B cell (primary cell): Measurements from ENCODE around the gene GRAMD2A. TPM values are rescaled to one million over a fixed set of nuclear protein-coding genes. Genes with fewer than 3 reads are reported as not detected.

Experiments used
- ATAC-seq: fragments of 200-7000 bp; cut with Tn5 transposase; one replicate; pipeline ENCODE4 v1.10.0; 2021; ENCODE audit warnings: low read depth, mild to moderate bottlenecking, moderate number of reproducible peaks, moderate library complexity
- CTCF ChIA-PET: fragments of 350-600 bp; sonication (Branson Sonifier 250); formaldehyde crosslinking; loops from one replicate; lab custom pipeline; 2021; ENCODE audit warnings: antibody characterized with exemption, inconsistent platforms; lab: Charles Lee
- POLR2A ChIA-PET: fragments of 350-600 bp; sonication (Branson Sonifier 250); formaldehyde crosslinking; loops from one replicate; lab custom pipeline; 2021; ENCODE audit warnings: antibody characterized with exemption; lab: Charles Lee
- DNase-seq: peaks from one replicate; pipeline ENCODE4 v3.0.0; 2013
- H2AFZ ChIP-seq: 2 replicates; pipeline ENCODE4 v1.6.1; 2012; ENCODE audit warnings: mild to moderate bottlenecking, low read depth, low read length; ENCODE audit not compliant: insufficient read depth, poor library complexity, severe bottlenecking
- H3K27ac ChIP-seq, 2 donors: 1 replicate in 1 of 2; 2 replicates in 1 of 2; pipeline ENCODE4 v1.5.1; 2012 to 2013; ENCODE audit warnings: low read length in 2 of 2, mild to moderate bottlenecking in 2 of 2, moderate library complexity in 1 of 2
- H3K27me3 ChIP-seq, 4 experiments: fragments of 200-600 bp in 1 of 4; sonication (generic) in 1 of 4; replicated peaks in 1 of 4; 1 replicate in 2 of 4; 2 replicates in 2 of 4; pipeline versions ENCODE4 v1.6.1 to v1.7.0; 2013 to 2016; ENCODE audit warnings: low read length in 3 of 4, mild to moderate bottlenecking in 2 of 4, mixed read lengths in 1 of 4, moderate library complexity in 1 of 4; ENCODE audit not compliant: insufficient read depth in 4 of 4, control insufficient read depth in 3 of 4; ENCODE audit errors: control extremely low read depth in 1 of 4
- H3K36me3 ChIP-seq, 2 experiments: replicated peaks in 1 of 2; 1 replicate in 1 of 2; 2 replicates in 1 of 2; pipeline versions ENCODE4 v1.6.1 to v1.7.1; 2013; ENCODE audit warnings: low read length in 1 of 2; ENCODE audit not compliant: insufficient read depth in 2 of 2, control insufficient read depth in 1 of 2; ENCODE audit errors: control extremely low read depth in 1 of 2, extremely low read depth in 1 of 2
- H3K4me1 ChIP-seq, 2 donors: fragments of 200-600 bp in 1 of 2; sonication (generic) in 1 of 2; 1 replicate in 1 of 2; 2 replicates in 1 of 2; pipeline versions ENCODE4 v1.5.1 to v1.6.1; 2013 to 2017; ENCODE audit warnings: low read length in 2 of 2; ENCODE audit not compliant: control insufficient read depth in 2 of 2, insufficient read depth in 2 of 2
- H3K4me2 ChIP-seq: replicated peaks from 2 replicates; pipeline ENCODE3; 2012; ENCODE audit warnings: mild to moderate bottlenecking, low read depth, low read length; ENCODE audit not compliant: poor library complexity, severe bottlenecking
- H3K4me3 ChIP-seq, 5 experiments: fragments of 200-600 bp in 1 of 5; sonication (generic) in 1 of 5; 1 replicate in 3 of 5; 2 replicates in 2 of 5; pipeline versions ENCODE4 v1.5.1 to v1.7.0; 2011 to 2016; ENCODE audit warnings: low read length in 4 of 5, mild to moderate bottlenecking in 4 of 5, low read depth in 2 of 5, control low read depth in 1 of 5, moderate library complexity in 1 of 5; ENCODE audit not compliant: insufficient read depth in 1 of 5; ENCODE audit errors: control extremely low read depth in 1 of 5, extremely low read depth in 1 of 5
- H3K79me2 ChIP-seq: fragments of 200-600 bp; sonication (generic); one replicate; pipeline ENCODE4 v1.6.0; 2016; ENCODE audit warnings: low read length; ENCODE audit not compliant: control insufficient read depth, insufficient read depth
- H3K9ac ChIP-seq: fragments of 200-600 bp; sonication (generic); 2 replicates; pipeline ENCODE4 v1.6.1; 2017; ENCODE audit warnings: mild to moderate bottlenecking, low read length, moderate library complexity
- H3K9me3 ChIP-seq, 3 donors: one replicate each; pipeline versions ENCODE4 v1.6.1 to v1.7.1; 2013; ENCODE audit warnings: low read length in 2 of 3; ENCODE audit not compliant: control insufficient read depth in 2 of 3, insufficient read depth in 1 of 3; ENCODE audit errors: control extremely low read depth in 1 of 3
- H4K20me1 ChIP-seq: 2 replicates; pipeline ENCODE4 v1.6.0; 2012; ENCODE audit warnings: mild to moderate bottlenecking, low read length; ENCODE audit not compliant: insufficient read depth, control insufficient read depth, poor library complexity, severe bottlenecking
- H3K27ac Mint-ChIP-seq: one replicate; pipeline ENCODE4 v1.8.0; 2021; ENCODE audit warnings: mixed read lengths
- H3K27me3 Mint-ChIP-seq: one replicate; pipeline ENCODE4 v1.8.0; 2021; ENCODE audit warnings: mixed read lengths
- H3K4me1 Mint-ChIP-seq: one replicate; pipeline ENCODE4 v1.8.0; 2021; ENCODE audit warnings: mixed read lengths
- H3K4me3 Mint-ChIP-seq: one replicate; pipeline ENCODE4 v1.8.0; 2021; ENCODE audit warnings: mixed read lengths
- H3K9me3 Mint-ChIP-seq: one replicate; pipeline ENCODE4 v1.8.0; 2022; ENCODE audit warnings: mixed read lengths; ENCODE audit not compliant: insufficient read depth
- EZH2 ChIP-seq: IDR thresholded peaks from 2 replicates; pipeline ENCODE4 v1.6.1; 2012; ENCODE audit warnings: borderline replicate concordance, low read depth, mild to moderate bottlenecking, moderate library complexity, low read length; ENCODE audit not compliant: insufficient read depth, poor library complexity, severe bottlenecking
- WGBS: methylation state at CpG from one replicate; pipeline ENCODE4 v1.1.5; 2013; ENCODE audit warnings: missing lambda C conversion rate; ENCODE audit not compliant: insufficient coverage; 5-methylcytosine and 5-hydroxymethylcytosine counted together
- intact Hi-C: fragments of 100-400 bp; cut with micrococcal nuclease; formaldehyde crosslinking; loops from one replicate; pipeline ENCODE4 v1.10.0; 2022
- polyA plus RNA-seq: library from polyadenylated mRNA; depleted of rRNA; stranded (reverse); fragments of >200 nt; gene quantifications from 2 replicates; pipeline ENCODE4 v1.2.3, GENCODE V29; 2012
- total RNA-seq, 2 donors: library from RNA; stranded (reverse); fragments of 120-200 nt in 1 of 2; gene quantifications; 1 replicate in 1 of 2; 2 replicates in 1 of 2; pipeline versions ENCODE4 v1.2.3 to v1.2.4, GENCODE V29; 2013 to 2022
- TF ChIP-seq, protein P1 (sequence below): fragments of 200-600 bp; IDR thresholded peaks from one replicate; pipeline ENCODE4 v1.8.0; 2022; ENCODE audit warnings: antibody characterized with exemption, mild to moderate bottlenecking

The GRAMD2A gene
- total and polyA plus RNA-seq, 2 donors (not counting 1 experiment from before 2014, with no cell fraction given), result not detected

DNA sequence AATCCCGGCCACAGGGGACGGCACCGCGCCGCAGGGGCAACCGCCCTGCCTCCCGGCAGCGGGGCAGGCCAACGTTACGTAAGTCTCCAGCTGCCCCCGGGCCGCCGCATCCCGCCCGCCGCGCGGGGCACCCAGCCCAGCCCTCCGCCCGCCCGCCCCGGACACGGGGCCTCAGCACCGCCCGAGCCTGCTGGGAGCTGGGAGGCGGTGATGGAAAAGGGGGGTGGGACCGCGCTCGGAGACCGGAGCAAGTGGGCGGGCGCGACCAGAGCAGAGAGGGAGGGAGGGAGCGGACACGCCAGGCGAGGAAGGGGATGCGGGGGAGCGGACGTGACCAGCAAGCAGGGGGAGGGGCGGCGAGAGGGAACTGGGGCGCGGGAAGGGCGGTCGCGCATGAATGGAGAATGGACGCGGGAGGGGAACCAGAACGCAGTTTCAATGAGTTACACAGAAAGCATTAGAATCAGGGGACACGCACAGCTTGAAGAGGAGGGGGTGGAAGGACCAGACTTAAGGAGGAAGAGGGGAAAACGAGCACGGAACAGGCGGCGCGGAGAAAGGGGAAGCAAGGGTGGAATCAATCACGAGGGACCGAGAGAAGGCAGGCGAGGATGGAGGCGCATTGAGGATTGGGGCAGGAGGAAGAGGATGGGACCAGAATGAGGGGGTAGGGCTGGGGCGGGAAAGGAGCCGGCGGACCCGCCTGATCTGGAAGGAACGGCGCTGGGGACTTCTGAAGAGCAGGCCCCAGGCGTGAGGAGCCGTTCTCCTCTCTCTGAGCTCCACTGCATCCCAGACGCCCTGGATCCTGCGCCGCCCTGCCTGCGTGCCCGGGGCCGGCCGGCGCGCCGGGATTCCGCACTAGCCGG, 32.8 kb upstream of the GRAMD2A start:
- peaks cover 44 to 51% of the 10 kb centered on the region in 2 donors for H3K4me1 ChIP-seq
- H3K27ac Mint-ChIP-seq, result peak overlapping the region; percentile 97
- no peaks in the 10 kb centered on the region for H3K9me3 Mint-ChIP-seq

More for the DNA sequence above, 32.8 kb upstream of the GRAMD2A start:
- H3K9ac ChIP-seq, result peak overlapping the region; percentile 80
- no peaks in the 10 kb centered on the region for H3K27me3 ChIP-seq
- ChIA-PET CTCF (interaction anchor here (0.7 to 6.8 kb wide), 5 partner anchors 7 to 44 kb away, joined by 3 to 87 read pairs (median 3); partner anchors contain the start of gene GRAMD2A), POLR2A (interaction anchor here (0.6 to 1.6 kb wide), 5 partner anchors 15 to 552 kb away, joined by 3 to 14 read pairs (median 3); no protein-coding TSS in a partner anchor)
- no peaks in the 10 kb centered on the region for H3K9me3 ChIP-seq
- intact Hi-C loops, result no loop called here
- peak overlapping the region; percentile 91 to 94 for H3K27ac ChIP-seq
- Mint-ChIP-seq H3K4me1 (peaks cover 45% of the 10 kb centered on the region), H3K27me3 (no peaks in the 10 kb centered on the region), H3K4me3 (peak overlapping the region; percentile 94)
- peak overlapping the region; percentile 85 for H2AFZ ChIP-seq
- ATAC-seq (peak; percentile 1), DNase-seq (peak; percentile 80)
- H3K4me2 ChIP-seq, result peak overlapping the region; percentile 90
- TF ChIP-seq, protein P1, sequence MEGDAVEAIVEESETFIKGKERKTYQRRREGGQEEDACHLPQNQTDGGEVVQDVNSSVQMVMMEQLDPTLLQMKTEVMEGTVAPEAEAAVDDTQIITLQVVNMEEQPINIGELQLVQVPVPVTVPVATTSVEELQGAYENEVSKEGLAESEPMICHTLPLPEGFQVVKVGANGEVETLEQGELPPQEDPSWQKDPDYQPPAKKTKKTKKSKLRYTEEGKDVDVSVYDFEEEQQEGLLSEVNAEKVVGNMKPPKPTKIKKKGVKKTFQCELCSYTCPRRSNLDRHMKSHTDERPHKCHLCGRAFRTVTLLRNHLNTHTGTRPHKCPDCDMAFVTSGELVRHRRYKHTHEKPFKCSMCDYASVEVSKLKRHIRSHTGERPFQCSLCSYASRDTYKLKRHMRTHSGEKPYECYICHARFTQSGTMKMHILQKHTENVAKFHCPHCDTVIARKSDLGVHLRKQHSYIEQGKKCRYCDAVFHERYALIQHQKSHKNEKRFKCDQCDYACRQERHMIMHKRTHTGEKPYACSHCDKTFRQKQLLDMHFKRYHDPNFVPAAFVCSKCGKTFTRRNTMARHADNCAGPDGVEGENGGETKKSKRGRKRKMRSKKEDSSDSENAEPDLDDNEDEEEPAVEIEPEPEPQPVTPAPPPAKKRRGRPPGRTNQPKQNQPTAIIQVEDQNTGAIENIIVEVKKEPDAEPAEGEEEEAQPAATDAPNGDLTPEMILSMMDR, result no peak
- no peak for TF ChIP-seq EZH2
- peak overlapping the region; percentile 77 to 96 (median 93) for H3K4me3 ChIP-seq
- H3K36me3 ChIP-seq, result peaks cover 0 to under 1% of the 10 kb centered on the region in 2 experiments
- H4K20me1 ChIP-seq, result peaks cover 43% of the 10 kb centered on the region
- H3K79me2 ChIP-seq, result peaks cover 32% of the 10 kb centered on the region
- under 1% methylated on average over 74 of the region's 79 CpGs for WGBS
